K562 (cell line): Measurements from ENCODE around the gene RHOV. TPM values are rescaled to one million over a fixed set of nuclear protein-coding genes. Genes with fewer than 3 reads are reported as not detected.

ENCODE experiments used
- CTBP1 ChIP-seq: fragments of 450-650 bp; IDR thresholded peaks from 2 replicates; pipeline ENCODE4 v1.6.1; 2016; ENCODE audit warnings: borderline replicate concordance
- REST ChIP-seq, 2 experiments: fragments of 450-650 bp; formaldehyde crosslinking in 1 of 2; IDR thresholded peaks; 2 replicates each; pipeline versions ENCODE4 v1.4.0 to v1.6.1; 2014 to 2020; ENCODE audit warnings: mild to moderate bottlenecking in 2 of 2, borderline replicate concordance in 1 of 2, low read depth in 1 of 2
- TRIM24 ChIP-seq, 2 experiments: fragments of 450-650 bp; IDR thresholded peaks; 2 replicates each; pipeline ENCODE4 v1.6.1; 2016
- polyA plus RNA-seq, 8 experiments: library from polyadenylated mRNA; depleted of rRNA in 4 of 8; stranded (reverse) in 5 of 8; unstranded in 3 of 8; fragments of >200 nt; fragmentation: Nextera tagmentation in 2 of 8; fragmentation: Illumina TruSeq in 1 of 8; extraction: Ambion mirVana in 2 of 8; extraction: Trizol in 1 of 8; gene quantifications; 2 replicates each; pipeline versions ENCODE4 v1.2.1 to v1.2.3, GENCODE V29; 2011 to 2014; ENCODE audit warnings: inconsistent platforms in 1 of 8, missing spikeins in 1 of 8
- total RNA-seq, 7 experiments: library from RNA; depleted of rRNA in 6 of 7; stranded (reverse); fragments of >200 nt in 6 of 7; fragmentation: Illumina TruSeq in 2 of 7; extraction: Trizol in 2 of 7; gene quantifications; 2 replicates each; pipeline versions ENCODE4 v1.2.1 to v1.2.3, GENCODE V29; 2011 to 2021; ENCODE audit warnings: low replicate concordance in 1 of 7

RHOV gene
- total and polyA plus RNA-seq, 9 of the 15 experiments (the other 6 are each of a cell fraction or from before 2014, with no cell fraction given): 0.08 to 2.0 (median 1.1) TPM

GRCh38 chr15:40879609-40880008 is 5.6 kb upstream of the RHOV start (continued):
- TF ChIP-seq REST (IDR thresholded peaks at IDR 0.05; ENCODE audit: borderline replicate concordance): peak; percentile 96
- no peak for TF ChIP-seq REST (CRISPR knock-in tag; IDR thresholded peaks at IDR 0.05; ENCODE audit: low read depth)
- TF ChIP-seq TRIM24 (IDR thresholded peaks at IDR 0.05): peak in 1 of 2 experiments; percentile 41; a peak in 1 of 4 replicates
- TF ChIP-seq CTBP1: 0 out of 2 replicates have a peak, but pooled peaks have one; percentile 10
